ENCODE data around the gene PHLDB1.

GRCh38 chr11:118640332-118641154 lies 33.1 kb downstream of the PHLDB1 start:
- TF ChIP-seq CTCF (IDR thresholded peaks at IDR 0.05) (no peak), POLR2A (IDR thresholded peaks at IDR 0.05) (no peak)
